K562 (cell line): ENCODE data around the gene SLC29A2. TPM values are rescaled to one million over a fixed set of nuclear protein-coding genes. Genes with fewer than 3 reads are reported as not detected.
A peak's percentile ranks its signal among the peaks of the same experiment; 100 is the strongest.

ENCODE experiments used
- DIDO1 ChIP-seq: fragments of 450-650 bp; IDR thresholded peaks from 2 replicates; pipeline ENCODE4 v1.6.1; 2016; ENCODE audit warnings: low read depth, missing biosample characterization, missing genetic modification characterization
- FOXK1 ChIP-seq: sonication (generic); formaldehyde crosslinking; IDR thresholded peaks from 2 replicates; pipeline ENCODE4 v1.8.0; 2022; ENCODE audit warnings: missing genetic modification reagents, mild to moderate bottlenecking, borderline replicate concordance
- FOXM1 ChIP-seq, 2 experiments: fragments of 450-650 bp in 1 of 2; sonication (generic) in 1 of 2; formaldehyde crosslinking in 1 of 2; IDR thresholded peaks; 2 replicates each; pipeline versions ENCODE4 v1.6.1 to v1.9.0; 2017 to 2022; ENCODE audit warnings: low read depth in 2 of 2, mild to moderate bottlenecking in 2 of 2, missing genetic modification reagents in 1 of 2, moderate library complexity in 1 of 2
- HLTF ChIP-seq: fragments of 450-650 bp; IDR thresholded peaks from 2 replicates; pipeline ENCODE4 v1.6.1; 2016
- ILF3 ChIP-seq: fragments of 450-650 bp; IDR thresholded peaks from 2 replicates; pipeline ENCODE4 v1.6.1; 2018; ENCODE audit warnings: antibody characterized with exemption, mild to moderate bottlenecking, moderate library complexity, borderline replicate concordance
- MAFG ChIP-seq: fragments of 450-650 bp; conservative IDR thresholded peaks from 2 replicates; pipeline ENCODE4 v1.6.1; 2016; ENCODE audit warnings: missing genetic modification characterization, missing compliant biosample characterization
- MIER1 ChIP-seq: fragments of 450-650 bp; IDR thresholded peaks from 2 replicates; pipeline ENCODE4 v1.6.1; 2016; ENCODE audit warnings: antibody characterized with exemption, mild to moderate bottlenecking, low read depth
- NONO ChIP-seq, 2 experiments: fragments of 200-400 bp in 1 of 2; fragments of 450-650 bp in 1 of 2; formaldehyde crosslinking in 1 of 2; IDR thresholded peaks; 2 replicates each; pipeline ENCODE4 v1.6.1; 2017; ENCODE audit warnings: low read depth in 2 of 2, mild to moderate bottlenecking in 2 of 2, moderate library complexity in 2 of 2, low read length in 1 of 2
- NRF1 ChIP-seq, 2 experiments: fragments of 450-650 bp; IDR thresholded peaks in 1 of 2; conservative IDR thresholded peaks in 1 of 2; 2 replicates each; pipeline ENCODE4 v1.6.1; 2014; ENCODE audit warnings: mild to moderate bottlenecking in 2 of 2
- PYGO2 ChIP-seq: fragments of 450-650 bp; IDR thresholded peaks from 2 replicates; pipeline ENCODE4 v1.6.1; 2016; ENCODE audit warnings: mild to moderate bottlenecking, missing genetic modification characterization, moderate library complexity, missing compliant biosample characterization
- RFX1 ChIP-seq: fragments of 450-650 bp; IDR thresholded peaks from 2 replicates; pipeline ENCODE4 v1.6.1; 2016; ENCODE audit warnings: mild to moderate bottlenecking, moderate library complexity
- XRCC5 ChIP-seq: fragments of 200-400 bp; formaldehyde crosslinking; IDR thresholded peaks from 2 replicates; pipeline ENCODE4 v1.6.1; 2017; ENCODE audit warnings: low read depth, mild to moderate bottlenecking, low read length
- ZFP30 ChIP-seq: fragments of 250-450 bp; sonication (Bioruptor Pico); IDR thresholded peaks from 2 replicates; pipeline ENCODE4 v1.8.0; 2022; ENCODE audit warnings: moderate library complexity, mild to moderate bottlenecking, inconsistent platforms, borderline replicate concordance
- ZNF561 ChIP-seq: fragments of 450-650 bp; formaldehyde crosslinking; conservative IDR thresholded peaks from 2 replicates; pipeline ENCODE4 v1.4.0; 2020; ENCODE audit warnings: mild to moderate bottlenecking, moderate library complexity
- ZNF583 ChIP-seq: fragments of 250-450 bp; sonication (Bioruptor Pico); IDR thresholded peaks from 2 replicates; pipeline ENCODE4 v1.4.0; 2020
- ZNF586 ChIP-seq: fragments of 450-650 bp; formaldehyde crosslinking; conservative IDR thresholded peaks from 2 replicates; pipeline ENCODE4 v1.4.0; 2020; ENCODE audit warnings: mild to moderate bottlenecking, moderate library complexity
- ZNF589 ChIP-seq: fragments of 200-800 bp; sonication (Bioruptor generic); IDR thresholded peaks from 2 replicates; pipeline ENCODE4 v1.6.1; 2016; ENCODE audit warnings: low read depth, missing genetic modification characterization, missing compliant biosample characterization
- ZNF695 ChIP-seq: fragments of 450-650 bp; formaldehyde crosslinking; IDR thresholded peaks from 2 replicates; pipeline ENCODE4 v1.4.0; 2020; ENCODE audit warnings: mild to moderate bottlenecking, moderate library complexity
- polyA plus RNA-seq, 8 experiments: library from polyadenylated mRNA; depleted of rRNA in 4 of 8; stranded (reverse) in 5 of 8; unstranded in 3 of 8; fragments of >200 nt; fragmentation: Nextera tagmentation in 2 of 8; fragmentation: Illumina TruSeq in 1 of 8; extraction: Ambion mirVana in 2 of 8; extraction: Trizol in 1 of 8; gene quantifications; 2 replicates each; pipeline versions ENCODE4 v1.2.1 to v1.2.3, GENCODE V29; 2011 to 2014; ENCODE audit warnings: inconsistent platforms in 1 of 8, missing spikeins in 1 of 8
- total RNA-seq, 7 experiments: library from RNA; depleted of rRNA in 6 of 7; stranded (reverse); fragments of >200 nt in 6 of 7; fragmentation: Illumina TruSeq in 2 of 7; extraction: Trizol in 2 of 7; gene quantifications; 2 replicates each; pipeline versions ENCODE4 v1.2.1 to v1.2.3, GENCODE V29; 2011 to 2021; ENCODE audit warnings: low replicate concordance in 1 of 7
- TF ChIP-seq, protein P1 (sequence below): sonication (generic); formaldehyde crosslinking; IDR thresholded peaks from 2 replicates; pipeline ENCODE4 v1.8.0; 2022; ENCODE audit warnings: mild to moderate bottlenecking, missing genetic modification reagents
- TF ChIP-seq, protein P2 (sequence below): sonication (generic); formaldehyde crosslinking; IDR thresholded peaks from 2 replicates; pipeline ENCODE4 v1.8.1; 2023; ENCODE audit warnings: mild to moderate bottlenecking, missing genetic modification reagents, moderate library complexity
- TF ChIP-seq, protein P3 (sequence below), 2 experiments: IDR thresholded peaks; 2 replicates each; pipeline ENCODE4 v1.6.1; 2011; ENCODE audit warnings: borderline replicate concordance in 1 of 2, control low read depth in 1 of 2, low read depth in 1 of 2, low read length in 1 of 2, mild to moderate bottlenecking in 1 of 2, mixed read lengths in 1 of 2, moderate library complexity in 1 of 2; ENCODE audit not compliant: insufficient read depth in 1 of 2, insufficient read length in 1 of 2, poor library complexity in 1 of 2, severe bottlenecking in 1 of 2; ENCODE audit errors: extremely low read depth in 1 of 2
- TF ChIP-seq, protein P4 (sequence below): sonication (generic); formaldehyde crosslinking; IDR thresholded peaks from 2 replicates; pipeline ENCODE4 v1.8.0; 2023; ENCODE audit warnings: mild to moderate bottlenecking, missing genetic modification reagents

SLC29A2 gene
- total and polyA plus RNA-seq, 9 of the 15 experiments (the other 6 are each of a cell fraction or from before 2014, with no cell fraction given) = 2.4 to 48.6 (median 14.2) TPM

DNA sequence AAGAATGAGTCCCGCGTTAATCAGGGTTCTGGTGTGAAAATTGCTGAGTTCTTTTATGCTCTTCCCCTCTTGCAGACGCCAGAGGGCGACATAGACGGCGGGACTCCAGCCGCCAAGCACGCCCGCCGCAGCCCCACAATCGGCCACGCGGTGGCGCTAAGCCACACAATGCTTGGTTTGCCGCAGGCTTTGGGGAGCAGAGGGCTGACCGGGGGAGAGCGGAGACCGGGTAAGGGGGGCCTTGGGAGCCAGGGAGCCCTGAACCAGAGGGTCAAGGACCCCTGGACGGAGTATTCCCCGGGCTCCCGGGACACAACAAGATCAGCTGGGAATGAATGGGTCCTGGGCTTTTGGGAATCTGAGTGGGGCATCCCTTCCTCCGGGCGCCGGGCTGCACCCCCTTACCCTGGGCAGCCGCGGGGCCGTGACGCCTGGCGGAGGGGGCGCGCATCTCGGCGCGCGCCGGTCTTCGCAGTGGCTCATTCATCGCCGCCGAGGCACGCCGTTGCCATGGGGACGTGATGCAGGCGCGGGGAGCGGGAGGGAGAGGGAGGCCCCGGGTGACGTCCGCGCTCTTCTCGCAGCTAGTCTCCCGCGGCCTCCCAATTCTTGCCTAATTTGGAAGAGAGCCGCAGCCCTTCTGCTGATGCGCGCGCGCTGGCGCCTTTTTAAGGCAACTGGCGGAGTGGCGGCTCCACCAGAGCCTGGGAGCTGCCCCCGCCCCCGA is 37.1 kb upstream of the SLC29A2 start (continued):
- TF ChIP-seq NONO (IDR thresholded peaks at IDR 0.05; ENCODE audit: low read depth in 2 of 2, low read length in 1 of 2) = 0 out of 4 replicates have a peak, but pooled peaks of 1 of the 2 experiments have one; percentile 32
- no peak for TF ChIP-seq PYGO2 (tag)
- TF ChIP-seq, protein P1, sequence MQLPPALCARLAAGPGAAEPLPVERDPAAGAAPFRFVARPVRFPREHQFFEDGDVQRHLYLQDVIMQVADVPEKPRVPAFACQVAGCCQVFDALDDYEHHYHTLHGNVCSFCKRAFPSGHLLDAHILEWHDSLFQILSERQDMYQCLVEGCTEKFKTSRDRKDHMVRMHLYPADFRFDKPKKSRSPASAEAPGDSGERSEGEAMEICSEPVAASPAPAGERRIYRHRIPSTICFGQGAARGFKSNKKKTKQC (CRISPR knock-in tag) = peak; percentile 25; the same call in 1 of the 2 replicates
- no peak for TF ChIP-seq ZNF561
- TF ChIP-seq ZNF589 (CRISPR knock-in tag) = no peak
- TF ChIP-seq, protein P2, sequence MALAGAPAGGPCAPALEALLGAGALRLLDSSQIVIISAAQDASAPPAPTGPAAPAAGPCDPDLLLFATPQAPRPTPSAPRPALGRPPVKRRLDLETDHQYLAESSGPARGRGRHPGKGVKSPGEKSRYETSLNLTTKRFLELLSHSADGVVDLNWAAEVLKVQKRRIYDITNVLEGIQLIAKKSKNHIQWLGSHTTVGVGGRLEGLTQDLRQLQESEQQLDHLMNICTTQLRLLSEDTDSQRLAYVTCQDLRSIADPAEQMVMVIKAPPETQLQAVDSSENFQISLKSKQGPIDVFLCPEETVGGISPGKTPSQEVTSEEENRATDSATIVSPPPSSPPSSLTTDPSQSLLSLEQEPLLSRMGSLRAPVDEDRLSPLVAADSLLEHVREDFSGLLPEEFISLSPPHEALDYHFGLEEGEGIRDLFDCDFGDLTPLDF (CRISPR knock-in tag) = peak; percentile 70
- TF ChIP-seq, protein P3, sequence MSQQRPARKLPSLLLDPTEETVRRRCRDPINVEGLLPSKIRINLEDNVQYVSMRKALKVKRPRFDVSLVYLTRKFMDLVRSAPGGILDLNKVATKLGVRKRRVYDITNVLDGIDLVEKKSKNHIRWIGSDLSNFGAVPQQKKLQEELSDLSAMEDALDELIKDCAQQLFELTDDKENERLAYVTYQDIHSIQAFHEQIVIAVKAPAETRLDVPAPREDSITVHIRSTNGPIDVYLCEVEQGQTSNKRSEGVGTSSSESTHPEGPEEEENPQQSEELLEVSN (IDR thresholded peaks at IDR 0.05; ENCODE audit: borderline replicate concordance in 1 of 2, extremely low read depth in 1 of 2, insufficient read depth in 1 of 2, insufficient read length in 1 of 2, low read depth in 1 of 2, low read length in 1 of 2, poor library complexity in 1 of 2, severe bottlenecking in 1 of 2) = peak in 1 of 2 experiments; percentile 9
- no peak for TF ChIP-seq ZNF586 (CRISPR knock-in tag)
- TF ChIP-seq FOXM1 (IDR thresholded peaks at IDR 0.05; ENCODE audit: low read depth) = no peak
- no peak for TF ChIP-seq FOXM1 (CRISPR knock-in tag; IDR thresholded peaks at IDR 0.05; ENCODE audit: low read depth)
- TF ChIP-seq, protein P4, sequence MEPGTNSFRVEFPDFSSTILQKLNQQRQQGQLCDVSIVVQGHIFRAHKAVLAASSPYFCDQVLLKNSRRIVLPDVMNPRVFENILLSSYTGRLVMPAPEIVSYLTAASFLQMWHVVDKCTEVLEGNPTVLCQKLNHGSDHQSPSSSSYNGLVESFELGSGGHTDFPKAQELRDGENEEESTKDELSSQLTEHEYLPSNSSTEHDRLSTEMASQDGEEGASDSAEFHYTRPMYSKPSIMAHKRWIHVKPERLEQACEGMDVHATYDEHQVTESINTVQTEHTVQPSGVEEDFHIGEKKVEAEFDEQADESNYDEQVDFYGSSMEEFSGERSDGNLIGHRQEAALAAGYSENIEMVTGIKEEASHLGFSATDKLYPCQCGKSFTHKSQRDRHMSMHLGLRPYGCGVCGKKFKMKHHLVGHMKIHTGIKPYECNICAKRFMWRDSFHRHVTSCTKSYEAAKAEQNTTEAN (CRISPR knock-in tag) = no peak
- TF ChIP-seq XRCC5 = peak; percentile 98
- no peak for TF ChIP-seq HLTF
- no peak for TF ChIP-seq DIDO1
- TF ChIP-seq MAFG (tag) = peak; percentile 27; the same call in 1 of the 2 replicates
- TF ChIP-seq RFX1 = peak; percentile 78
- TF ChIP-seq ILF3 = 0 out of 2 replicates have a peak, but pooled peaks have one; percentile 54
- TF ChIP-seq FOXK1 (CRISPR knock-in tag) = 0 out of 2 replicates have a peak, but pooled peaks have one; percentile 50
- no peak for TF ChIP-seq ZFP30 (CRISPR knock-in tag)
- TF ChIP-seq ZNF583 (CRISPR knock-in tag) = no peak
- TF ChIP-seq NRF1 (conservative IDR thresholded peaks at IDR 0.05 in 1 of 2, IDR thresholded peaks at IDR 0.05 in 1 of 2) = peak; percentile 73 to 78
- no peak for TF ChIP-seq ZNF695
- no peak for TF ChIP-seq MIER1
